ENCODE data around the gene POR.
"Not testable (repeated sequence)": the region's sequence is repeated elsewhere in the genome, so short reads cannot be mapped to it uniquely, and the experiment has no call there.

DNA sequence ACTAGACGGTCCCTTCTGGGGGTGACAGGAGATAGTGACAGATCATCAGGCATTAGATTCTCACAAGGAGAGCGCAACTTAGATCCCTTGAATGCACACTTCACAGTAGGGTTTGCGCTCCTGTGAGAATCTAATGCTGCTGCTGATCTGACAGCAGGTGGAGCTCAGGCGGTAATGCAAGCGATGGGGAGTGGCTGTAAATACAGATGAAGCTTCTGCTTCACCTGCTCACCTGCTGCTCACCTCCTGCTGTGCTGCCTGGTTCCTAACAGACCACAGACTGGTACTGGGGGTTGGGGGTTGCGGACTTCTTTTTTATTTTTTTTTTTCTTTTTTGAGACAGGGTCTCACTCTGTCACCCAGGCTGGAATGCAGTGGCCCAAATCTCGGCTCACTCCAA lies 114.7 kb downstream of the POR start:
- TF ChIP-seq CTCF (IDR thresholded peaks at IDR 0.05; ENCODE audit: low read depth, low read length); EZH2phosphoT487 (IDR thresholded peaks at IDR 0.05; ENCODE audit: low read depth): not testable (repeated sequence)
